Measurements from ENCODE around the gene MARCHF10. TPM values are rescaled to one million over a fixed set of nuclear protein-coding genes. Genes with fewer than 3 reads are reported as not detected.

MARCHF10 gene
- total RNA-seq, 1 experiment from 2014 or later: not detected

DNA sequence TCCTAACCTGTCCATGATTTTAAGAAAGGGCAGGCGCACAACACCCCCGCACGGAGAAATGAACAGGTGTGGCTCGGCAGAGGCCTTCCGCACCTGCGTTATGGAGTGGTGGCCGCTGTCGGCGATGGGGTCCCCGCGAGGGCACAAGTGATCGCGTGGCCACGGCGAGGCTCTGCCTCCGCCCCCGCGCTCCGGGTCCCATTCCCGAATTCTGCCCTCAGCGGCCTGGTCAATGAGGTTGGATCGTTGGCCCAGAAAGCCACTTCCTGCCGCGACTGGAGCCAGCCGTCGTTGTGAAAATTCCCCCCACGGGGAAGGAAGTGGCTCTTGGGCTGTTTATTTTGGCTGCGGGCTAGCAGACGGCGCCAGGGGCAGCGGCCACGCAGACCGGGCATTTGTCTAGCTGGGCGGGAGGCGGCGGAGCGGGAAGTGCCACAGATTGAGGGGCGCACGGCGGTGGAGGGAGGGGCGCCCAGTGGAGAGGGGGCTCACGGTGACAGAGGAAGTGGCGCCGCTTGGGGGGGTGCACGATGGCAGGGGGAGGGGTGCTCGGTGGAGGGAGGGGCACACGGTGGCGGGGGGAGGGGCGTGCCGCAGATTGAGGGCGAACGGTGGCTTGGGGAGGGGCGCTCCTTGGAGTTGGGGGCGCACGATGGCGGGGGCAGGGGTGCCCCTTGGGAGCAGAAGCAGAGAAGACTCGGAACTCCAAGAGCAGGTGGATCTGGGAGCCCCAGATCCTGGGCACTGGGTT, 155.7 kb downstream of the MARCHF10 start:
- CTCF ChIA-PET: no interaction called here

More for the DNA sequence above, 155.7 kb downstream of the MARCHF10 start:
- intact Hi-C loops (cut with micrococcal nuclease; ENCODE audit: unreplicated experiment): no loop called here
- BruUV-seq (replicated peaks): no TSS peak
- POLR2A ChIA-PET (ENCODE audit: low non-redundant PET): no interaction called here
- Histone ChIP-seq H3K36me3 (ENCODE audit: insufficient read depth, low read length, poor library complexity, severe bottlenecking) (no peaks in the 10 kb centered on the region), H3K27ac (ENCODE audit: low read depth, low read length, poor library complexity, severe bottlenecking) (peak overlapping the region; percentile 75), H3K4me1 (ENCODE audit: insufficient read depth, low read length, poor library complexity, severe bottlenecking) (peaks cover 16% of the 10 kb centered on the region), H3K27me3 (replicated peaks; ENCODE audit: insufficient read depth, low read depth, low read length, poor library complexity) (no peaks in the 10 kb centered on the region), H3K9me3 (ENCODE audit: low read depth, low read length, poor library complexity, severe bottlenecking) (no peaks in the 10 kb centered on the region), H3K4me3 (ENCODE audit: low read depth, low read length, poor library complexity, severe bottlenecking) (peak overlapping the region; percentile 57)
- TF ChIP-seq EZH2 (IDR thresholded peaks at IDR 0.05; ENCODE audit: borderline replicate concordance, low read depth, low read length, poor library complexity, severe bottlenecking): no peak
- TF ChIP-seq, protein P1, sequence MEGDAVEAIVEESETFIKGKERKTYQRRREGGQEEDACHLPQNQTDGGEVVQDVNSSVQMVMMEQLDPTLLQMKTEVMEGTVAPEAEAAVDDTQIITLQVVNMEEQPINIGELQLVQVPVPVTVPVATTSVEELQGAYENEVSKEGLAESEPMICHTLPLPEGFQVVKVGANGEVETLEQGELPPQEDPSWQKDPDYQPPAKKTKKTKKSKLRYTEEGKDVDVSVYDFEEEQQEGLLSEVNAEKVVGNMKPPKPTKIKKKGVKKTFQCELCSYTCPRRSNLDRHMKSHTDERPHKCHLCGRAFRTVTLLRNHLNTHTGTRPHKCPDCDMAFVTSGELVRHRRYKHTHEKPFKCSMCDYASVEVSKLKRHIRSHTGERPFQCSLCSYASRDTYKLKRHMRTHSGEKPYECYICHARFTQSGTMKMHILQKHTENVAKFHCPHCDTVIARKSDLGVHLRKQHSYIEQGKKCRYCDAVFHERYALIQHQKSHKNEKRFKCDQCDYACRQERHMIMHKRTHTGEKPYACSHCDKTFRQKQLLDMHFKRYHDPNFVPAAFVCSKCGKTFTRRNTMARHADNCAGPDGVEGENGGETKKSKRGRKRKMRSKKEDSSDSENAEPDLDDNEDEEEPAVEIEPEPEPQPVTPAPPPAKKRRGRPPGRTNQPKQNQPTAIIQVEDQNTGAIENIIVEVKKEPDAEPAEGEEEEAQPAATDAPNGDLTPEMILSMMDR (conservative IDR thresholded peaks at IDR 0.05; ENCODE audit: low read depth, low read length): no peak
- peak; percentile 24 for DNase-seq (ENCODE audit: low spot score)

Other genes starting within 250 kb of the MARCHF10 start
- gene MRC2, start 180.6 kb downstream of the MARCHF10 start, total RNA-seq (2021): 34.3 and 57.1 TPM in 2 replicates
- 11.5 and 13.6 TPM in 2 replicates for gene TANC2, start 157.9 kb upstream of the MARCHF10 start, total RNA-seq (2021)